GM15510 (cell line): ENCODE results near the gene KCNT1.

Experiments
- POLR2A ChIP-seq: IDR thresholded peaks from 3 replicates; pipeline ENCODE4 v1.6.1; 2011; ENCODE audit warnings: borderline replicate concordance; ENCODE audit not compliant: insufficient read length; ENCODE audit errors: extremely low read depth

KCNT1 gene

GRCh38 chr9:135766251-135766650 lies 64.3 kb downstream of the KCNT1 start:
- no peak for TF ChIP-seq POLR2A

GRCh38 chr9:135766707-135767106 lies 64.7 kb downstream of the KCNT1 start:
- no peak for TF ChIP-seq POLR2A

- no peak for TF ChIP-seq POLR2A
Measured at GRCh38 chr9:135768516-135769218, 66.7 kb downstream of the KCNT1 start.

GRCh38 chr9:135769489-135770202 lies 67.7 kb downstream of the KCNT1 start:
- TF ChIP-seq POLR2A, result no peak

- no peak for TF ChIP-seq POLR2A
Measured at GRCh38 chr9:135770203-135770535, 68.2 kb downstream of the KCNT1 start.

- TF ChIP-seq POLR2A, result no peak
Measured at GRCh38 chr9:135770771-135771170, 68.8 kb downstream of the KCNT1 start.

GRCh38 chr9:135771401-135772051 lies 69.5 kb downstream of the KCNT1 start:
- TF ChIP-seq POLR2A, result no peak

GRCh38 chr9:135772056-135772646 lies 70.2 kb downstream of the KCNT1 start:
- TF ChIP-seq POLR2A, result no peak

- TF ChIP-seq POLR2A, result no peak
Measured at GRCh38 chr9:135772702-135773493, 70.9 kb downstream of the KCNT1 start.

- TF ChIP-seq POLR2A, result no peak
Measured at GRCh38 chr9:135773530-135774238, 71.7 kb downstream of the KCNT1 start.

- TF ChIP-seq POLR2A, result no peak
Measured at GRCh38 chr9:135774239-135774747, 72.3 kb downstream of the KCNT1 start.

GRCh38 chr9:135774794-135775525 lies 73.0 kb downstream of the KCNT1 start:
- no peak for TF ChIP-seq POLR2A

- no peak for TF ChIP-seq POLR2A
Measured at GRCh38 chr9:135775911-135776310, 73.9 kb downstream of the KCNT1 start.
